Measurements from ENCODE around the gene NKPD1. TPM values are rescaled to one million over a fixed set of nuclear protein-coding genes. Genes with fewer than 3 reads are reported as not detected.

NKPD1 gene
- total RNA-seq, 4 donors from 2014 or later: 0.21 TPM; not detected in 3

DNA sequence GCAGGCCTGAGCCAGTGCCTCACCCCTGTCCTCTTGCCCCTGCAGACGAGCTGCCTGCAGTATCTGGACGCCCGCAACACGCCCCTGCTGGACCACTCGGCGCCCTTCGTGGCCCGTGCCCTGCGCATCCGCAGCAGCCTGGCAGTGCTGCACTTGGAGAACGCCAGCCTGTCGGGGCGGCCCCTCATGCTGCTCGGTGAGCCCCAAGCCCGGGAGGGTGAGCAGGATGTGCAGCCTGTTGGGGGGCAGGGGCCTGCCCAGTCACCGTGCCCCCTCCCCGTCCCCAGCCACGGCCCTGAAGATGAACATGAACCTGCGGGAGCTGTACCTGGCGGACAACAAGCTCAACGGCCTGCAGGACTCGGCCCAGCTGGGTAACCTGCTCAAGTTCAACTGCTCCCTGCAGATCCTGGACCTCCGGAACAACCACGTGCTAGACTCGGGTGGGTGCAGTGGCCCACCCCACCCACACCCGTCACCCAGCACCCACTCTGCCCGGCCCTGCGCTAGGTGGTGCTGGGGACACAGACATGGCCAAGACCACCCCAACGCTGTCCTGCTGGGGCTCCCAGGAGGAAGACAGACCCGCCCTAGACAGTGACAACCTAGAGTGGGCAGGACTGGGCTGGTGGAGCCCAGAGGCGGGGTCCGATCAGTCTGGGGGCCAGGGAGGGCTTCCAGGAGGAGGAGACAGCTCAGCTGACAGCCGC, 18.6 kb downstream of the NKPD1 start:
- no peak overlapping the region for H3K4me3 ChIP-seq
- no peak overlapping the region for H3K27ac ChIP-seq
- H3K4me1 ChIP-seq: no peaks in the 10 kb centered on the region
- no peak for DNase-seq
- no peaks in the 10 kb centered on the region for H3K36me3 ChIP-seq
- H3K27me3 ChIP-seq: no peaks in the 10 kb centered on the region
- TF ChIP-seq CTCF (IDR thresholded peaks at IDR 0.05): no peak
- no peak for TF ChIP-seq POLR2A (IDR thresholded peaks at IDR 0.05)
- intact Hi-C loops (cut with DNase I; ENCODE audit: low total_unique reads): no loop called here
- H3K9me3 ChIP-seq: no peaks in the 10 kb centered on the region

- H3K27me3 ChIP-seq: no peaks in the 10 kb centered on the region
- H3K9me3 ChIP-seq: no peaks in the 10 kb centered on the region
- DNase-seq: no peak
- H3K4me1 ChIP-seq: peaks cover 0 to 7% of the 10 kb centered on the region in 2 donors
- H3K4me3 ChIP-seq: no peak overlapping the region
- no peaks in the 10 kb centered on the region for H3K36me3 ChIP-seq
- no peak overlapping the region for H3K27ac ChIP-seq
- TF ChIP-seq POLR2A (IDR thresholded peaks at IDR 0.05) (no peak), CTCF (IDR thresholded peaks at IDR 0.05) (no peak)
- intact Hi-C loops (cut with DNase I; ENCODE audit: low total_unique reads): no loop called here
Measured at GRCh38 chr19:45141203-45141900, 19.4 kb downstream of the NKPD1 start.

DNA sequence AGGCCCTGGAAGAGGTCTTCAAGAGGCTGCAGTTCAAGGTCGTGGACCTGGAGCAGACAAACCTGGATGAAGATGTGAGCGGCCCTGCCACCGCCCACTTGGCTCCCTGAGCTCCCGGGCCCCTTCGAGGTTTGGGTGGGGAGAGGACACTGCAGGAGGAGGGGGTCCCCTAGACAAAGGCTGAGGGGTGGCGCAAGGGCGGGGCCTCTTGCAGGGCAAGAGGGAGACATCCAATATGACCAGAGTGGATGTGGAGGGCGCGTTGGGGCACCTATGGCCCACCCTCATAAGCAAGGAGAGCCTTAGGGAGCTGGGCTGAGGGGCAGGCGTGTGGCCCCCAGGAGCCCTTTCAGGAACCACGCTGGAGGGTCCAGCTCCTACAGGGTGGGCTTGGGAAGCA, 20.2 kb downstream of the NKPD1 start:
- no peak for DNase-seq
- no peaks in the 10 kb centered on the region for H3K9me3 ChIP-seq
- H3K27me3 ChIP-seq: no peaks in the 10 kb centered on the region
- H3K4me3 ChIP-seq: no peak overlapping the region
- intact Hi-C loops (cut with DNase I; ENCODE audit: low total_unique reads): no loop called here
- no peak for TF ChIP-seq CTCF (IDR thresholded peaks at IDR 0.05)
- TF ChIP-seq POLR2A (IDR thresholded peaks at IDR 0.05): no peak
- peaks cover 0 to 7% of the 10 kb centered on the region in 2 donors for H3K4me1 ChIP-seq
- no peak overlapping the region for H3K27ac ChIP-seq
- H3K36me3 ChIP-seq: no peaks in the 10 kb centered on the region

DNA sequence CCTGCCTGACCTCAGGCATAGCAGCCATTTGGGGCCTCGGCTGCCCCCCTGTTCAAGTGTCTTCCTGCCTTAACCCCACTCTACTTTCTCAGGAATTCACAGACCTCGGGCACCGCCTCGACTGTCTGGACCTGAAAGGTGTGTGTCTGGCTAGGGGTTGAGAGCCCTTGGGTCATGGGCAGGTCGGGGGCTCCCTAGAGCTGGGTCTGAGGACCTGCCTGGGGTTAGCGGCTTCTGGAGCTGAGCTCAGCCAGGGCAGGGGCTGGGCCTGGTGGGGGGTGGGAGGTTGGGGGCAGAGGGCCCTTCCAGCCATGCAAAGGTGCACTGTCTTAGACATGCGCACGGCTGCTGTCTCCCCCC, 20.7 kb downstream of the NKPD1 start:
- no peaks in the 10 kb centered on the region for H3K27me3 ChIP-seq
- H3K36me3 ChIP-seq: no peaks in the 10 kb centered on the region
- TF ChIP-seq POLR2A (IDR thresholded peaks at IDR 0.05) (no peak), CTCF (IDR thresholded peaks at IDR 0.05) (no peak)
- no peak overlapping the region for H3K4me3 ChIP-seq
- DNase-seq: no peak
- H3K9me3 ChIP-seq: no peaks in the 10 kb centered on the region
- H3K27ac ChIP-seq: no peak overlapping the region
- intact Hi-C loops (cut with DNase I; ENCODE audit: low total_unique reads): no loop called here
- H3K4me1 ChIP-seq: peaks cover 0 to 7% of the 10 kb centered on the region in 2 donors
